Large intestine (tissue), 3 donors: Measurements from ENCODE around the gene NOL4L. TPM values are rescaled to one million over a fixed set of nuclear protein-coding genes. Genes with fewer than 3 reads are reported as not detected.

Experiments
- DNase-seq, 2 donors: peaks; one replicate each; pipeline versions ENCODE4 v3.0.0 to v3.0.0-alpha.2; 2013
- H3K27ac ChIP-seq: one replicate; pipeline ENCODE4 v1.5.1; 2013; ENCODE audit warnings: low read length
- H3K27me3 ChIP-seq: 2 replicates; pipeline ENCODE4 v1.6.1; 2013; ENCODE audit warnings: low read length; ENCODE audit not compliant: control insufficient read depth, insufficient read depth
- H3K36me3 ChIP-seq: 2 replicates; pipeline ENCODE4 v1.6.1; 2013; ENCODE audit warnings: low read length; ENCODE audit not compliant: control insufficient read depth, insufficient read depth
- H3K4me1 ChIP-seq: one replicate; pipeline ENCODE4 v1.6.1; 2013; ENCODE audit warnings: low read length; ENCODE audit not compliant: control insufficient read depth, insufficient read depth
- H3K4me3 ChIP-seq: one replicate; pipeline ENCODE4 v1.5.1; 2013; ENCODE audit warnings: low read length
- H3K9me3 ChIP-seq: one replicate; pipeline ENCODE4 v1.6.1; 2013; ENCODE audit warnings: mild to moderate bottlenecking, low read depth, low read length, moderate library complexity; ENCODE audit not compliant: control insufficient read depth
- WGBS: methylation state at CpG from one replicate; pipeline ENCODE4 v1.1.5; 2013; ENCODE audit warnings: low lambda C conversion rate; ENCODE audit not compliant: insufficient coverage; 5-methylcytosine and 5-hydroxymethylcytosine counted together
- polyA plus RNA-seq: library from polyadenylated mRNA; unstranded; fragments of 120-200 nt; gene quantifications from one replicate; pipeline ENCODE4 v1.2.1, GENCODE V29; 2013

The NOL4L gene
- polyA plus RNA-seq, 1 donor: 81.7 TPM

DNA sequence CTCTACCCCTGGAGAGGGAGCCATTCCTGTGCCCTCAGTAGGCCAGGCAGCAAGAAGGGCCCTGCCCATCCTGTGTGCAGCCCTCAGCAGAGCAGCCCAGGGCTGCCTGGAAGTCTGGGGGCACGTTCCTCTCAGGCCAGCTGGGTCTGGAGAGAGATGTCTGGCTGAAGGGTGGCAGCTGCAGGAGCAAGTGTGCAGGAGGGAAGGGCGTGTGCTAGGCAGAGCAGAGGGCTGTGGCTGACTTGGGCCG, 62.7 kb downstream of the NOL4L start:
- Histone ChIP-seq H3K36me3 (peaks cover 20% of the 10 kb centered on the region), H3K9me3 (no peaks in the 10 kb centered on the region), H3K27me3 (no peaks in the 10 kb centered on the region), H3K4me1 (peaks cover 3% of the 10 kb centered on the region), H3K27ac (no peak overlapping the region), H3K4me3 (no peak overlapping the region)
- no peak for DNase-seq
- WGBS: no CpG with 5 or more reads among the region's 3 CpGs

DNA sequence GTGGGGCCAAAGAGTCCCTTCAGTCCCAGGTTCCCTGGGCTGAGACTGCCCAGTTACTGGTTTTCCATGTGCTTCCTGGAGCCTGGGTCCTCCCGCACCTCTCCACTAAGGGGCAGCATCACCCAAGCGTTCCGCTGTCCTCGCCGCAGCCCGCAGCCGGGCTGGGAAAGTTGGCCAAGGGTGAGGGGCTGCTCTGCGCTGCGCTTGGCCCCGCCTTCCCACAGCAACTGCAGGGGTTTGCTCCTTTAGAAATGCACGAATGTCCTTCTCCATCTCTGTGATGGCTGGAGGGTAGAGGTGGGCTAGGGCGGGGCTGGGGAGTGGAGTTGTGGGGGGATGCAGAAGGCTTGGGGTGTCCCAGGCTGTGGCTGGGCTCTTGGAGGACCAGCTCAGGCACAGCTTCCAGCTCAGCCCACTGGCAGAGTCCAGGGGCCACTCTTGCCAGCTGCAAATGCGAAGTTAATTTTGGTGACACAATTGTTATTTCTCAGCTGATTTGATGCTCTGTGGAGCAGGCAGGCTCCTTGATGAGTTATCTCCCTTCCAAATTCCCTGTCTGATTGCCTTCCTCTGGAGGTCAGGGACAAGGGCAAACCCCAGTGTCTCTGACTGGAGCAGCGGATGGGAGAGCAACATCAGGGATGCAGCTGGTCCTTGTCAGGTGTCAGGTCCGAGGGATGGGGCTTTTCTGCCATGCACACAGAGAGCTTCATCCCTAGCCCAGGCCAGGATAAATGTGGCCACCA, 63.2 kb downstream of the NOL4L start:
- no peaks in the 10 kb centered on the region for H3K9me3 ChIP-seq
- H3K4me3 ChIP-seq: no peak overlapping the region
- DNase-seq: peak in 1 of 2 donors; percentile 50
- H3K27me3 ChIP-seq: no peaks in the 10 kb centered on the region
- WGBS: no CpG with 5 or more reads among the region's 15 CpGs
- peaks cover 6% of the 10 kb centered on the region for H3K4me1 ChIP-seq
- H3K36me3 ChIP-seq: peaks cover 20% of the 10 kb centered on the region
- no peak overlapping the region for H3K27ac ChIP-seq

DNA sequence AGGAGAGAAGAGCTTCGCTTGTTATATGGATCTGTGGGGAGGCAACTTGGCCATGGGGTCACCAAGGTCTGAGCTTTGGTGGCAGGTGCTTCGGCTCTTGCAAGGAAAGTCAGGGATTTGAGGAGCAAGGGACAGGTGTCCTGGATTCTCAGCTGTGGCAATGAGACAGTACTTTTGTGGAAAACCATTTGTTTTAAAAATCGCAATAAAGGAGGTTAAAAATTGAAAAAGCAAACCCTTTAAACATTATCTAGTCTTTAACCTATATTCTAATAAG, 64.3 kb downstream of the NOL4L start:
- H3K27me3 ChIP-seq: no peaks in the 10 kb centered on the region
- H3K9me3 ChIP-seq: no peaks in the 10 kb centered on the region
- peaks cover 17% of the 10 kb centered on the region for H3K36me3 ChIP-seq
- no peak overlapping the region for H3K27ac ChIP-seq
- no peak for DNase-seq
- peaks cover 11% of the 10 kb centered on the region for H3K4me1 ChIP-seq
- no peak overlapping the region for H3K4me3 ChIP-seq
- WGBS: 100% methylated on average over 1 of the region's 3 CpGs

DNA sequence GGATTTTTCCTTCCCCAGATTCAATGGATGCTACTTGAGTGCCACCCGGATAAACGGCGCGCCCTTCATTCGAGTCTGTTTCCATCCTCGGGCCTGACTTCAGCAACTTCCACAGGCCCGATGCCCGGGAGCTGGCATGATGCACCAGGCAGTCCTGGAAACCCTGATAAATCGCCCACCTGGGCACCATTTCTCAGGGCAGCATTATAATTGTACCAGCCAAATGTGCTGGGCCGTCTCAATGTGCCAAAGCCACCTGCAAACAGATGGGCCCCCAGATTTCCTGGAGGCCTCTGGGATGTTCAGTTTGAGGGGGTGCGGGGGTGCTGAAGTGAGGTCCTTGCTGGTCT, 65.8 kb downstream of the NOL4L start:
- Histone ChIP-seq H3K4me1 (peaks cover 11% of the 10 kb centered on the region), H3K27me3 (no peaks in the 10 kb centered on the region), H3K4me3 (no peak overlapping the region), H3K27ac (no peak overlapping the region), H3K9me3 (no peaks in the 10 kb centered on the region), H3K36me3 (peaks cover 20% of the 10 kb centered on the region)
- WGBS: 100% methylated on average over 1 of the region's 11 CpGs
- DNase-seq: no peak

DNA sequence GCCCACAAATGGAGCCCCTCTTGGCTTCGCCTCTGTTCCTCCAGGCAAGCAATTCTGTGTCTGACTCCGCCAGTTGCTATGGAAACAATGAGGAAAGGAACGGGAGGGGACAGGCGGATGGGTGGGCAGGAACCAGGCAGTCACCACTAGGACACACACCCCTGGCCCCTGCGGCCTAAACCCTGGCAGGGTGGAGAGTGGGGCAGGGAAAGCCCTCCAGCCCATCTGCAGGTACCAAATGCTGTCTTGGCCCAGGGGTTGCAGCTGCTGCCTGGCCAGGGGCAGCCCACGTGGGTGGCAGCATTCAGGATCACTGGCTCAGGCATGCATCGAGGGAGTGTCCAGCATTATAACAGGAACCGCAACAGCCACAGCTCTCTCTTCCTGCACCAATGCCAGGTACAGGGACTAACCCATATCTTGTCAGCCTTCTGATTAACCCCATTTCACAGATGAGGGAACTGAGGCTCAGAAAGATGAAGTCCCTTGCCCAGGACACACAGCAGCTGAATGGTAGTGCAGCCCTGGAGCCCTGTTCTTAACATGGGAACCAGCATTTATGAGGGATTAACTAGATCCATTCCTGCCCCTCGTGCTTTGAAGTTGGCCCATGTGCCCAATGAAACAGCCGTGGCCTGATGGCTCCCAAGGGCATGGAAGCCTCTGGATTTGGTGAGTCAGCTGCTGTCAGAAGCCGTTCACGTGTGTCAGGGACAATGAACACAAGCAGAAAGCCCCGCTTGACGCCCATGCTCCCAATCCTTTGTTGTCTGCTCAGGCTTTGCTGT, 66.3 kb downstream of the NOL4L start:
- no peak overlapping the region for H3K4me3 ChIP-seq
- no peaks in the 10 kb centered on the region for H3K27me3 ChIP-seq
- H3K36me3 ChIP-seq: peaks cover 20% of the 10 kb centered on the region
- H3K4me1 ChIP-seq: peaks cover 11% of the 10 kb centered on the region
- WGBS: no CpG with 5 or more reads among the region's 14 CpGs
- no peaks in the 10 kb centered on the region for H3K9me3 ChIP-seq
- no peak overlapping the region for H3K27ac ChIP-seq
- no peak for DNase-seq

DNA sequence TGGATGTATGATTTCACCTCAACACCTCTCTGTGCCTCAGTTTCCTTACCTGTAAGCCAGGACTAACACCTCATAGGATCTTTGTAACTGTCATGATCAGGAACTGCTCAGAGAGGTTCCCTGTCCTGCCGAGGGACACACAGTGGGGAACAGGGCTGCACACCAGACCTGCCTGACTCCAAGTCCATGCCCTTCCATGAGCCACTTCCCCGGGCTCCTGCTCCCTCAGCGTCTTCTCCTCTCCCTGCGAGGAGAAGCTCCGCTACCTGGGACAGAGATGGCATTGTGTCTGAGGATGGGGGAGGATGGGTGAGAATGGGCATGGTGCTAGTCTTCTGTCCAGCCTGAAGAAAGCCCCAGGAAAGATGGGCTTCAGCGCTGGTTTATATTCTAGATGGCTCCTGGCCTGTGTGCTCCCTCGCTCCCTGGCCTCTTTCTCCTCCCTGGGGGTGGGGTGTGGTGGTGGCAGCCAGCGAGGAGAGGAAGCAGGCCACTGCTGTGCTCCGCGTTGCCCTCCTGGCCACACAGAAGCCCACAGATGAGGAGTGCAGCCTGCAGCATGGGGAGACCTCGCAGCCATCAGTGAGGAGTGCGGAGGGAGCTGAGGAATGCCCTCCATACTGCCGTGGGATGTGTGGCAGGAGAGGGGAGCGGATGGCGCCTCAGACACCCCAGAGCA, 67.1 kb downstream of the NOL4L start:
- Histone ChIP-seq H3K4me1 (peaks cover 11% of the 10 kb centered on the region), H3K27ac (no peak overlapping the region), H3K9me3 (no peaks in the 10 kb centered on the region), H3K4me3 (no peak overlapping the region), H3K36me3 (peaks cover 20% of the 10 kb centered on the region), H3K27me3 (no peaks in the 10 kb centered on the region)
- no CpG with 5 or more reads among the region's 15 CpGs for WGBS
- DNase-seq: no peak

DNA sequence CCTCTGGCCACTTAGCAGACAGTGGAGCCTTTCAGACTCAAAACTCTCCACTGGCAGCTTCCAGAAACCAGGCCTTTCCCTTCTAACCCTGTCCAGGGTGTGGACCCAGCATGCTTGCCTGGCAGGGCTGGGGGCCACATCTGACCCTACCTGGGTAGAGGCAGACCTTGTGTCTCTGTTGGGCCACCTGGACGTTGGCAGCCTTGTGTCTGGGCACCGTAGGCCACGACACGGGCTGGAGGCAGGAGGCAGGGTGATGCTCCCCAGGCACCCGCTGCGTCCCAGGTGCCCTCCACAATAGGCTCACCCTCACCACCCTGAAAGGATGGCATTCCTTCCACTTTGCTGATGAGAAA, 67.6 kb downstream of the NOL4L start:
- DNase-seq: no peak
- Histone ChIP-seq H3K9me3 (no peaks in the 10 kb centered on the region), H3K4me1 (peaks cover 11% of the 10 kb centered on the region), H3K4me3 (no peak overlapping the region), H3K27me3 (no peaks in the 10 kb centered on the region), H3K27ac (no peak overlapping the region), H3K36me3 (peaks cover 22% of the 10 kb centered on the region)
- no CpG with 5 or more reads among the region's 6 CpGs for WGBS

DNA sequence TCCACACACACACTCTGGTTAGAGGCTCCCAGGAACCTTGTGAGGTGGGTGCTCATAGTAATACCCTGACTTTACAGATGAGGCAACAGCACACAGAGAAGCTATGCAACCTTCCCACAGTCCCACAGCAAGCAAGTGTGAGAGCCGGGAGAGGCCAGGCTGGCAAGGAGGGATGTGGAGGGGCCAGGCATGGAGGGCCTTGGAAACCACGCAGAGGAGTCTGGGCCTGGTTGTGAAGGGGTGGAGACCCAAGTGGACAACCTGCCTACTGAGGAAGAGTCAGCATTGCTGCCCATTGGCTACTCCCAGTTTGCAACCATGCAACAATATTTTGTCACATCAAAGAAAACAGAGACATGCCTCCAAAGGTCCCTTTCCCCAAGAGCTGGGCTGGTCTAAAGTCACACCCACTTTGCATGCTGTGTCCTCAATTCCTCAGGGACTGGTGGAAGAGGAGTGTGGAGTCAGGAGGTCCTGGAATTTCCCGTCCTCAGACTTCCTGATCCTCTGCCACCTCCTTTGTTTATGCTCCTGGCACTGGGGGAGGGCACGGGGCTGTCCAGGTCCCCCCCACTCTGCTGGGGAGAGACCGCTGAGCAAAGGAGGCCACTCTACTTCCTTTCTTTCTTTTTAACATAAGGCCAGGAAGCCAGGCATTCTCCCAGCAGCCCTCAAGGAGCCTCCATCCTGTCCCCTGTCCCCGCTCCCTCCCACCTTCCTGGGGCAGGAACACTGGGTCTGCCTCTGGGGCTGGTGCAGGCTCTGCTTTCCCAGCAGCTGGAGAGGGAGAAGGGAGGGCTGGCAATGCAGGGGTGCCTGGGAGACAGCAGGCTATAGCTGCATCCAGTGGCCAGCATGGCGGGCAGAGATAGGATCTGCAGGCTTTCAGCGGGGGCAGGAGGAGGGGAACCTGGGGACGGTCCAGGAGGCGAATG, 68.3 kb downstream of the NOL4L start:
- no CpG with 5 or more reads among the region's 10 CpGs for WGBS
- no peaks in the 10 kb centered on the region for H3K27me3 ChIP-seq
- no peak for DNase-seq
- H3K9me3 ChIP-seq: no peaks in the 10 kb centered on the region
- H3K27ac ChIP-seq: no peak overlapping the region
- peaks cover 11% of the 10 kb centered on the region for H3K4me1 ChIP-seq
- peaks cover 22% of the 10 kb centered on the region for H3K36me3 ChIP-seq
- H3K4me3 ChIP-seq: no peak overlapping the region

DNA sequence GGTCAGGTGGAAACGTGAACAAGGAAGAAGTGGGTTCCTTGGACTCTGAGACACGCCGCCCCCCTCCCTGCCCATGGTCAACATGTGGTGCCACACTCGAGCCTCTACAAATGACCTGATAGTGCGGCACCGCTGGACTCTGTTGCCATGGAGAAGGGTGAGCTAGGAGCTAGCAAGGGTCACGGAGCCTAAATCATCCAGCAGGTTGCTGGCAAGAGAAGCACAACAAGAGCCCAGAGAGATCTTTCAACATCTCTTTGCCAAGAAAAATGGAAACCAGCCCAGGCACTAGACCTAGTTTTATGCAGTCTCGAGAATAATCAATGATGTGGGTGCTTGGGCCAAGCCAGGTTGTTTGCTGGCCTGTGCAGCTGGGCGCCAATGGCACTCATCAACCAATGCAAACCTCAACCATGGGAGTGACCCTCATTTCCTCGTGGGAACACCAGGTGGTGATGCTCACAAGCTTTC, 69.5 kb downstream of the NOL4L start:
- H3K27me3 ChIP-seq: no peaks in the 10 kb centered on the region
- peaks cover 19% of the 10 kb centered on the region for H3K4me1 ChIP-seq
- no peak overlapping the region for H3K4me3 ChIP-seq
- H3K36me3 ChIP-seq: peaks cover 22% of the 10 kb centered on the region
- no peak overlapping the region for H3K27ac ChIP-seq
- DNase-seq: no peak
- no peaks in the 10 kb centered on the region for H3K9me3 ChIP-seq
- WGBS: 80% methylated on average over 1 of the region's 10 CpGs

DNA sequence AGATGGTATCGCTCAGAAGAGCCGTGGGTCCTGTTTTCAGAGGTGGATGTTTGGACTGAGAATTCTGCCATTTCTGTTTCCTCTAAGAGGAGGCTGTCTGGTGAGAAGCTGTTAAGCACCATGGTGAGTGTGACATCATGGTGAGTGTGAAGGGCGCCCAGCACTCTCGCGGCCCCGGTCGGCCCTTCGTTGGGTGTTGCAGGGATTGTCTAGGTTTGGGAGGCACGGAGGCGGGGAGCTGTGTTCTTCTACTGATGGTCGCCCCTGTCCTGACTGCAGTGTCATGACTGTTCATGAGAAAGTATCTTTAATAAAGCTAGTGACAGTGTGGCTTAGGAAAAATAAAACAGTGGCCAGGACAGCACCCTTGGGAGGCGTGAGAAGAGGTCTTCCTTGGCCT, 70.4 kb downstream of the NOL4L start:
- no CpG with 5 or more reads among the region's 12 CpGs for WGBS
- H3K27me3 ChIP-seq: no peaks in the 10 kb centered on the region

More for the DNA sequence above, 70.4 kb downstream of the NOL4L start:
- DNase-seq: no peak
- no peak overlapping the region for H3K4me3 ChIP-seq
- H3K9me3 ChIP-seq: no peaks in the 10 kb centered on the region
- peaks cover 27% of the 10 kb centered on the region for H3K4me1 ChIP-seq
- H3K36me3 ChIP-seq: peaks cover 22% of the 10 kb centered on the region
- no peak overlapping the region for H3K27ac ChIP-seq
